MCF 10A (cell line): ENCODE data around the gene DARS1. TPM values are rescaled to one million over a fixed set of nuclear protein-coding genes. Genes with fewer than 3 reads are reported as not detected.
"Not testable (repeated sequence)": the region's sequence is repeated elsewhere in the genome, so short reads cannot be mapped to it uniquely, and the experiment has no call there.

ENCODE experiments used
- BruUV-seq: library from RNA; stranded (reverse); fragments of 400-500 nt; replicated peaks from 2 replicates; lab custom pipeline; 2021; lab: Mats Ljungman, UMichigan
- CTCF ChIA-PET: fragments of 300-600 bp; sonication (Branson Sonifier 250); formaldehyde crosslinking; extraction: SDS; loops from one replicate; lab custom pipeline; 2021; ENCODE audit warnings: antibody characterized with exemption, inconsistent platforms; lab: Yijun Ruan, JAX
- POLR2A ChIA-PET: fragments of 300-600, 350-650 bp; sonication (Branson Sonifier 250); formaldehyde crosslinking; extraction: SDS; loops from one replicate; lab custom pipeline; 2020; ENCODE audit warnings: antibody characterized with exemption, inconsistent platforms; lab: Yijun Ruan, JAX
- DNase-seq: peaks from one replicate; pipeline ENCODE4 v3.0.0-alpha.2; 2018; ENCODE audit not compliant: unreplicated experiment
- H3K27ac Mint-ChIP-seq: one replicate; pipeline ENCODE4 v1.8.0; 2022; ENCODE audit warnings: mild to moderate bottlenecking, low read depth, mixed read lengths; ENCODE audit not compliant: unreplicated experiment
- H3K27me3 Mint-ChIP-seq: one replicate; pipeline ENCODE4 v1.8.0; 2022; ENCODE audit warnings: mixed read lengths; ENCODE audit not compliant: insufficient read depth, unreplicated experiment
- H3K36me3 Mint-ChIP-seq: one replicate; pipeline ENCODE4 v1.8.0; 2022; ENCODE audit warnings: mild to moderate bottlenecking, moderate library complexity, mixed read lengths; ENCODE audit not compliant: insufficient read depth, unreplicated experiment
- H3K4me1 Mint-ChIP-seq: one replicate; pipeline ENCODE4 v1.8.0; 2022; ENCODE audit warnings: mixed read lengths; ENCODE audit not compliant: insufficient read depth, unreplicated experiment
- H3K4me3 Mint-ChIP-seq: one replicate; pipeline ENCODE4 v1.8.0; 2022; ENCODE audit warnings: mild to moderate bottlenecking, moderate library complexity, mixed read lengths; ENCODE audit not compliant: unreplicated experiment
- H3K9me3 Mint-ChIP-seq: one replicate; pipeline ENCODE4 v1.8.0; 2022; ENCODE audit warnings: mixed read lengths; ENCODE audit not compliant: unreplicated experiment
- intact Hi-C: fragments of 100-400 bp; cut with micrococcal nuclease; formaldehyde crosslinking; loops from 2 replicates; pipeline ENCODE4 v1.14.1; 2022
- total RNA-seq: library from RNA; stranded (reverse); gene quantifications from 2 replicates; pipeline ENCODE4 v1.2.3, GENCODE V29; 2022
- TF ChIP-seq, protein P1 (sequence below): fragments of 200-600 bp; IDR thresholded peaks from one replicate; pipeline ENCODE4 v1.8.0; 2022; ENCODE audit warnings: antibody characterized with exemption, mild to moderate bottlenecking; ENCODE audit not compliant: unreplicated experiment

Gene DARS1
- total RNA-seq, 1 experiment from 2014 or later, result 66.5 TPM

DNA sequence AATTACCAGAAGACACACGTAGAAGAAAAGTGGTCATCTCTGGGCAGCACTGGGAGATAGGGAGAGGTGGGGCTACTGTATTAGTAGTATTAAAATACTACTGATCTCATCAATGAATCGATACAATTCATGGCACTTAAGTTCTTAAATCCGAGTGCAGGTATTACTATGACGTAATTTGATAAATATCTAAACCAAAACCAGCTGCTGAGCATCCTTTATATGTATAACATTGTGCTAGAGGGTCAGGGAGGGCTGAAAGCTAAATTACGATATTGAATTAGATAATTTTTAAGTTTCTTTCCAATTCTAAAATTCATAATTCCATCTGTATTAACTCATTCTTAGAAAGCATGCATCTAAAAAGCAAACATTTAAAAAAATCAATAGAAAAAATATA, 25.3 kb downstream of the DARS1 start:
- CTCF ChIA-PET, result no interaction called here
- POLR2A ChIA-PET, result interaction anchor here (0.9 to 1.2 kb wide), 4 partner anchors 10 to 26 kb away, joined by 3 to 4 read pairs (median 3); no protein-coding TSS in a partner anchor
- BruUV-seq, result no TSS peak
- Mint-ChIP-seq H3K4me3 (no peak overlapping the region), H3K27me3 (no peaks in the 10 kb centered on the region), H3K36me3 (peaks cover 86% of the 10 kb centered on the region), H3K4me1 (peaks cover 8% of the 10 kb centered on the region), H3K9me3 (no peaks in the 10 kb centered on the region), H3K27ac (peak overlapping the region; percentile 44)
- DNase-seq, result no peak
- intact Hi-C loops, result no loop called here
- TF ChIP-seq, protein P1, sequence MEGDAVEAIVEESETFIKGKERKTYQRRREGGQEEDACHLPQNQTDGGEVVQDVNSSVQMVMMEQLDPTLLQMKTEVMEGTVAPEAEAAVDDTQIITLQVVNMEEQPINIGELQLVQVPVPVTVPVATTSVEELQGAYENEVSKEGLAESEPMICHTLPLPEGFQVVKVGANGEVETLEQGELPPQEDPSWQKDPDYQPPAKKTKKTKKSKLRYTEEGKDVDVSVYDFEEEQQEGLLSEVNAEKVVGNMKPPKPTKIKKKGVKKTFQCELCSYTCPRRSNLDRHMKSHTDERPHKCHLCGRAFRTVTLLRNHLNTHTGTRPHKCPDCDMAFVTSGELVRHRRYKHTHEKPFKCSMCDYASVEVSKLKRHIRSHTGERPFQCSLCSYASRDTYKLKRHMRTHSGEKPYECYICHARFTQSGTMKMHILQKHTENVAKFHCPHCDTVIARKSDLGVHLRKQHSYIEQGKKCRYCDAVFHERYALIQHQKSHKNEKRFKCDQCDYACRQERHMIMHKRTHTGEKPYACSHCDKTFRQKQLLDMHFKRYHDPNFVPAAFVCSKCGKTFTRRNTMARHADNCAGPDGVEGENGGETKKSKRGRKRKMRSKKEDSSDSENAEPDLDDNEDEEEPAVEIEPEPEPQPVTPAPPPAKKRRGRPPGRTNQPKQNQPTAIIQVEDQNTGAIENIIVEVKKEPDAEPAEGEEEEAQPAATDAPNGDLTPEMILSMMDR, result no peak

DNA sequence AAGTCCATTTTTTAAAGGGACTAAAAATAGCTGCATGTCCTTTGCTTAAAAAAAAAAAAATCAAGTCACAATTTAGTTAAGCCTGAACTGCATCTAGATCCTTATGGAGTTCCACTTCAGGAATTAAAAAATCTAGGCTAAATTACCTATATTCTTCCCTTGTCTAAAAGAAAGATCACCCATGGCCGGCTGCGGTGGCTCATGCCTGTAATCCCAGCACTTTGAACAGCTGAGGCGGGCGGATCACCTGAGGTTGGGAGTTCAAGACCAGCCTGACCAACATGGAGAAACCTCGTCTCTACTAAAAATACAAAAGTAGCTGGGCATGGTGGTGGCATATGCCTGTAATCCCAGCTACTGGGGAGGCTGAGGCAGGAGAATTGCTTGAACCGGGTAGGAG, 26.5 kb downstream of the DARS1 start:
- intact Hi-C loops, H3K9me3 Mint-ChIP-seq, DNase-seq, H3K27ac Mint-ChIP-seq, H3K4me1 Mint-ChIP-seq, H3K27me3 Mint-ChIP-seq, BruUV-seq, H3K4me3 Mint-ChIP-seq, CTCF ChIA-PET: not testable (repeated sequence)
- H3K36me3 Mint-ChIP-seq, result peaks cover 80% of the 10 kb centered on the region
- POLR2A ChIA-PET, result interaction anchor here (0.6 to 1.2 kb wide), 4 partner anchors 10 to 20 kb away, joined by 3 to 4 read pairs (median 3); no protein-coding TSS in a partner anchor

- ChIA-PET POLR2A (interaction anchor here (0.6 kb wide), 1 partner anchor 32 kb away, joined by 3 read pairs; no protein-coding TSS in a partner anchor), CTCF (interaction anchor here (0.6 kb wide), 1 partner anchor 40 kb away, joined by 3 read pairs; no protein-coding TSS in a partner anchor)
- H3K9me3 Mint-ChIP-seq, result peaks cover 8% of the 10 kb centered on the region
- intact Hi-C loops, result no loop called here
- H3K27ac Mint-ChIP-seq, result no peak overlapping the region
- peaks cover 14% of the 10 kb centered on the region for H3K4me1 Mint-ChIP-seq
- H3K36me3 Mint-ChIP-seq, result peaks cover 60% of the 10 kb centered on the region
- H3K4me3 Mint-ChIP-seq, result no peak overlapping the region
- no TSS peak for BruUV-seq
- TF ChIP-seq, protein P1, result no peak
- no peak for DNase-seq
- no peaks in the 10 kb centered on the region for H3K27me3 Mint-ChIP-seq
Observed at GRCh38 chr2:135954020-135954601, 31.3 kb downstream of the DARS1 start.

GRCh38 chr2:135952891-135953290, 32.5 kb downstream of the DARS1 start:
- Mint-ChIP-seq H3K27me3 (no peaks in the 10 kb centered on the region), H3K9me3 (peaks cover 8% of the 10 kb centered on the region), H3K4me1 (peaks cover 22% of the 10 kb centered on the region), H3K4me3 (no peak overlapping the region), H3K36me3 (peaks cover 53% of the 10 kb centered on the region), H3K27ac (no peak overlapping the region)
- DNase-seq, result peak; percentile 51
- intact Hi-C loops, result no loop called here
- TF ChIP-seq, protein P1, result no peak
- ChIA-PET CTCF (no interaction called here), POLR2A (no interaction called here)
- BruUV-seq, result no TSS peak
